ENCODE data around the gene CCDC89. TPM values are rescaled to one million over a fixed set of nuclear protein-coding genes. Genes with fewer than 3 reads are reported as not detected.
A peak's percentile ranks its signal among the peaks of the same experiment; 100 is the strongest.
"Not testable (repeated sequence)": the region's sequence is repeated elsewhere in the genome, so short reads cannot be mapped to it uniquely, and the experiment has no call there.

CCDC89 gene
- polyA plus RNA-seq, 3 donors = 0.09 to 1.9 (median 0.62) TPM

DNA sequence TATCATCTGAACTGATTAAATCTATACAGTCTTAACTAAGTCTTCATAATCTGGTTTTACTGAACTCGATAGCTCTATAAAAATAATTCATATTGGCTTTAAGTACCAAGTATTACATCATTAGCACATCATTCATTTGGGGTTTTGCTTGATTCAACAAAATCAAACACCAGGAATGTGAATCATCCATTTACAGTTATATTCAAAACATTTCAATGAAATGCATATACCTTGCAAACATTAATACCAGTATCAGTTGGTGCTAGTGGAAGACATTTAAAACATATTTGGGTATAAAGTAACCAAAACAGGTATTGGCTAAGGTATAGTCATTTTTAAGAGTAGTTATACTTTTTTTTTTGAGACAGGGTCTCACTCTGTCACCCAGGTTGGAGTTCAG is 12.2 kb upstream of the CCDC89 start:
- H3K27ac ChIP-seq (ENCODE audit: low read depth, low read length) = no peak overlapping the region
- 66 to 91% (median 84%) methylated on average over 1 of the region's 1 CpG for WGBS, 3 donors

DNA sequence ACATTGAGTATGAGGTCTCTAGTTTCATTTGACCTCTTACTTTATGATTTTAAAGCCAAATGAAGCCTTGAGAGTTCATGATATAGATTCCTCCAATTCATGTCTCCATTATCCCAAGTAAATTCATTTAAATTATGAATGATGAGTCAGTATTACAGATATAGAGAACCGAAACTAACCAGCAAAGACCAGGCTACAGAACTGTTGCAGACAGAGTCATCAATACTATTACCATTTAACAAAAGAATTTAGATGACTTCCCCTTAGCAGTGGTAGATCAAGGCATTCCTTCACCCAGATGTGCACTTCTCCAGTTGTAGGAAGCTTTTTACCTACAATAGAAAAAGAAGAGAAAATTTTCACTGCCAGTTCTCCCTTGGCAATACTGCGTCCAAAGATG is 11.8 kb upstream of the CCDC89 start:
- H3K27ac ChIP-seq (ENCODE audit: low read depth, low read length) = no peak overlapping the region
- WGBS, 3 donors = 88 to 92% (median 91%) methylated on average over 2 of the region's 2 CpGs

DNA sequence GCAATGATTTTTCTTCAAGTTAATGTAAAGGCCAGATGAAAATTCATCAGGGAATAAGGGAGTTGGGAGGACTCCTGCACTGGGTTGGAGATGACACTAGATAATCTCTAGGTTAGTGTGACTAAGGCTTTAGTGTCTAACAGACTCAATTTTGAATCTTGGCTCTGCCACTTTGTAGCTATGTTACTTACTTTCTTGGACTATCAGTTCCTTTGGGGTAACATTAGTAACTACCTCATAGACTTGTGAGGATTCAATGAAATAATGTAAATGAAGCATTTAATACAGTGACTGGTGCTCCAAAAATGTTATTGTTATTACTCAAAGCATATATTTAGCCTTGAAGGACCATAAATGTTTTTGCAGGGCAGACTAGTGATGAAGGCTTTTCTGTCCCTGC is 9.6 kb upstream of the CCDC89 start:
- H3K27ac ChIP-seq (ENCODE audit: low read depth, low read length) = no peak overlapping the region

DNA sequence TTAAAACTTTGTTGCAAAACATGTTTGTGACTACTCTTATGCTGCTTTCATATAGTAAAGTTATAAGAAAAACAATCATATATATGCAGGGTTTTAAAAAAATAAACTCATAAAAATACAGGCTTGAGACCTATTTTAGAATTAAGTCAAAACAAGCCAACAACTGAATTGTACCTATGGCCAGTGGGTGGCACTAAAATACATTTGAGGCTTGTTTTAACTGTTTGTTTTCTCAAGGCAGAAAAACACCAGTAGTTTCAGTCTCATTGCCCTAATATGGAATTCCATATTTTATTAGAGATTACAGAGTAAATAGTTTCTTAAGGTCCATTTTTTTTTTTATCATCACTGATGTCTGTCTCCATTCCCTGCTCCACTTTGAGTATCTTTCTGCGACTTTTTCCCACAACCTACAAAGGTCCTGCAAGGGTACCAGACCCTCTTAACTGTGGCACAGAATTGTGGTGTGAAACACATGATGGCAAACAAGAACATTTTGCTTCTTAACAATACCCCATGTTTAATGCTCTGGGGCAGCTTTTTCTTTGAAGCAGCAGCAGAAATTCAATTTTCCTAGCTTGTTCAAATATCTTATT is 8.5 kb upstream of the CCDC89 start:
- no peak overlapping the region for H3K27ac ChIP-seq (ENCODE audit: low read depth, low read length)
- whole genome bisulfite sequencing, 3 donors = 93 to 98% (median 97%) methylated on average over 1 of the region's 1 CpG

DNA sequence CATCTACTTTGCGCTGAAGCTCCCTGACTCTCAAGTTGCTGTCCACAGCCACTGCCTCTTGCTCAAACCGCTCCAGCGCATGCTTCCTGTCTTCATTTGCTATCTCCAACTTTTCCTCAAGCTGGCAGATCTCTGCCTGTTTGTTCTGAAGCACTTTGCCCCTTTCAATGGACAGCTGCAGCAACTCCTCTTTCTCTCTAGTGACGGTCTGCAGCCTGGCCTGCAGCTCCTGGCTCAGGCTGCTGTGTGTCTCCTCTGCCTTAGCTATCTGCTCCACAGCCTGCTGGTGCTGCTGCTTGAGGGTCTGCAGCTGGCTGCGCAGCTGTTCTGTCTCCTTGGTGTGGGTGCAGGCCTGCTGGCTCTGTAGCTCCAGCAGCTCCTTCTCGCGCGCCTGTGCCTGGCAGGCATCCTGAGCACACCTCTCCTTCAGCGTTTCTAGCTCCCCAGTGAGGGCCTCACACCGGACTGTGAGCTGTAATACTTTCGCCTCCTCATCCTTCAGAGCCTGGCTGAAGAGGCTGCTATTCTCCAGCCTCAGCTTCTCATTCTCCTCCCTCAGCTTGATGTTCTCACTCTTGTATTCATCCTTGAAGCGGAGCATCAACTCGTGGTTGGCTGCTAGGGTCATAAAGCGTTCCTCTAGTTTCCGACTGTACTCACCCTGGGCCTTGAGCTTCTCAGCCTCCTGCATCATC is 723 bp downstream of the CCDC89 start:
- 55 to 78% (median 57%) methylated on average over 15 of the region's 15 CpGs for WGBS, 3 donors
- H3K27ac ChIP-seq (ENCODE audit: low read depth, low read length) = no peak overlapping the region

DNA sequence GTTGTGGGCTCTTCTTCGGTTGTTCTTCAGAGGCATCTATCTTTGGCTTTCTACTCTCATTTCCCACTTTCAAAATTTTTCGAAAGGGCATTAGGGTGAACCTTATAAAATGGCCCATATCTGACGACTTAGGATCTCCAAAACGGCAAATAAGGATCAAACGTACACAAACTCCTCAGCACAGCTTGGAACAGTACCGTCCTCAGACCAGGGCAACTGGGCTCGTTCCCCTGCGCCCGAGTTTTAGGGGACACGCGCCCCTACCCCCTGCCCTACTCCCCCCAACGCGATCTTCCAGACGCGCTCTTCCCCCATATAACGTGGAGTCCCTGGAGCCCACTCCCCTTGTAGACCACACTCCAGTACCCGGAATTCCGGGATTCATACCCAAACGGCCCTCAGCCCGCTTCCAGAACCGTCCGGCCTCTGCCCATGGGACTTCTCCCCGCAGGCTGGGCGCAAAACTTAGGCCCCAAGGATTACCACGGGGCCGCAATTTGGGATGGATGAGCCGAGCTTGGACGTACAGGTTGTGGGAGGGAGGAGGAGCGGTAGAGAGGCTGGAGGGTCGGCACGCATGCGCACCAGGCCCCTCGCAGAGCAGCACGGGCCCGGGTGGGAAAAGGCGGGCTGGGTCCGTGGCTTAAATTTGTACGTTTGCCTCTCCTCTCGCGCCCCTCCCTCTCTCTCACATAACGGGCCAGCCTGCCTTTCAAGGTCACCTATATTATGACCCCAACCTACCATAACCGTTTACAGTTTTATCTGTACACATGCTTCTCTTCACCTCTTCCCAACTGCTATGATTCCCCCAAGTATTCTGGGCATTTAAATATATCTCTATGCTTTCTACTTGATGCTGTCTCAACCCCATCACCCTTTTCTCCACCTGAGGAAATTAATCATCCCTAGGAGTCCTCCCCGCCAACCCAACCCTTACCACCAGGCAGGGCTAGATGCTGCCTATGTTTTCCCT is 3.4 kb downstream of the CCDC89 start:
- no peak overlapping the region for H3K27ac ChIP-seq (ENCODE audit: low read depth, low read length)
- 20 to 30% (median 20%) methylated on average over 43 of the region's 43 CpGs for WGBS, 3 donors

DNA sequence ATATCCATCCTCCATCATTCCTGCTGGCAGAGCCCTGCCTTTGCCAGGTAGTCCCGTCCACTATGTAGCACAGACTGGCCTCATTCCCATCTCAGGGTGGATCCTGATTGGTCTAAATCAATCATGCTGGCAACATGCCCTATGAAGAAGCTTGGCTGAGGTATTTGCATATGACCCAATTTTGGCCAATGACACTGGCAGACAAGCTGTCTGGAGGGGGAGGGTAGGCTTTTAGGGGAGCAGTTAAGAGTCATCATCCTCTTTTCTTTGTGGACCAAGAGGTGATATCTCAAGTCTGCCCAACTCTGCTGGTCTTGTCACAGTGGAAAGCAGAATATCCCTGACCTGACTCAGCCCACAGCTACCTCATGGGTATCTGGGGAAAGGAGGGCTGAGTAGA is 5.1 kb downstream of the CCDC89 start:
- no peak overlapping the region for H3K27ac ChIP-seq (ENCODE audit: low read depth, low read length)
- 66 to 82% (median 68%) methylated on average over 1 of the region's 1 CpG for WGBS, 3 donors

DNA sequence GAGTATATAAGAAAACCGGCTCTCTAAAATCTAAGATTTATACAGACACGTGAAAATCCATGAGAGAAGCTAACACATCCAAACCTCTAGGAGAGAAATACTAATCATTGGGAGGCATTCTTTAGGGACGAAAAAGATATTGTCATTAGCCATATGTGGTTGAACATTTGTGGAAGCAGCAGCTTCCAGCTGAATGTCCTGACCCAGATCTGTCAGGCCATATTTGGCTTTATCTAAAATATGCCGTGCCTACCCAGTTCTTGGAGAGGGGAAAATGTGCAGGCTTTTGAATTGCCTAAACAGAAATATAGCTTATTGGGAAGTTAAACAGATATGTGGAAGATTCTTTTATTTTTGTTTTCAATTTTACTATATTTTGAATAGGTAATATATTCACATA is 6.4 kb downstream of the CCDC89 start:
- H3K27ac ChIP-seq (ENCODE audit: low read depth, low read length) = no peak overlapping the region
- 66 to 81% (median 73%) methylated on average over 4 of the region's 4 CpGs for WGBS, 3 donors

DNA sequence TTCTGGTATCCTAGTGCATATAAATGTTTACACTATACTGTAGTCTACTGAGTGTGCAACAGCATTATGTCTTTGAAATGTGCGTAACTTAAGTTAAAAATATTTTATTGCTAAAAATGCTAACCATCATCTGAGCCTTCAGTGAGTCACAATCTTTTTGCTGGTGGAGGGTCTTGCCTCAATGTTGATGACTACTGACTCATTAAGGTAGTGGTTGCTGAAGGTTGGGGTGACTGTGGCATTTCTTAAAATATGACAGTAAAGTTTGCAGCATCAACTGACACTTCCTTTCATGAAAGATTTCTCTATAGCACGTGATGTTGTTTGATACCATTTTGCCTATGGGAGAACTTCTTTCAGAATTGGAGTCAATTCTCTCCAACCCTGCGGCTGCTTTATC is 12.6 kb downstream of the CCDC89 start:
- WGBS, 3 donors = 86 to 91% (median 90%) methylated on average over 3 of the region's 3 CpGs
- H3K27ac ChIP-seq (ENCODE audit: low read depth, low read length) = no peak overlapping the region

DNA sequence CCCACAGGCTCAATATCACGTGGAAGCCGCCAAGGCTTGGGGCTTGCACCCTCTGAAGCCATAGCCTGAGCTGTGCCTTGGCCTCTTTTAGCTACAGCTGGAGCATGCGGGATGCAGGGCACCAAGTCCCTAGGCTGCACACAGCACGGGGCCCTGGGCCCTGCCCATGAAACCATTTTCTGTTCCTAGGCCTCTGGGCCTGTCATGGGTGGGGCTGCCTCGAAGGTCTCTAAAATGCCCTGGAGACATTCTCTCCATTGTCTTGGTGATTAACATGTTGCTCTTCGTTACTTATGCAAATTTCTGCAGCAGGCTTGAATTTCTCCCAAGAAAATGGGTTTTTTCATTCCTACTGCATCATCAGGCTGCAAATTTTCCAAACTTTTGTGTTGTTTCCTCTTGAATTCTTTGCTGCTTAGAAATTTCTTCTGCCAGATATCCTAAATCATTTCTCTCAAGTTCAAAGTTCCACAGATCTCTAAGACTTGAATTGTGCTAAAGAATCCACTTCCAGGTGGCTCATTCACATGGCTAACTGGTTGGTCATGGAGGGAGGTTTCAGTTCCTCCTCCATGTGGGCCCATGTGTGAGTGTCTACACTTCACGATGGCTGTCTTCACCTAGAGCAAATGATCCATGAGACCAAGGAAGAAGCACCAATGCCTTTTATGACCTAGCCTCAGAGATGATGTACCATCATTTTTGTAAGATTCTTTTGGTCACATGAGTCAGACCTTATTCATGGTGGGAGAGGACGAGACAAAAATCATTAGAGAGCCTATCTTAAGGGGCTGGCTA is 13.7 kb downstream of the CCDC89 start:
- 88 to 91% (median 89%) methylated on average over 8 of the region's 8 CpGs for WGBS, 3 donors
- H3K27ac ChIP-seq (ENCODE audit: low read depth, low read length) = no peak overlapping the region

DNA sequence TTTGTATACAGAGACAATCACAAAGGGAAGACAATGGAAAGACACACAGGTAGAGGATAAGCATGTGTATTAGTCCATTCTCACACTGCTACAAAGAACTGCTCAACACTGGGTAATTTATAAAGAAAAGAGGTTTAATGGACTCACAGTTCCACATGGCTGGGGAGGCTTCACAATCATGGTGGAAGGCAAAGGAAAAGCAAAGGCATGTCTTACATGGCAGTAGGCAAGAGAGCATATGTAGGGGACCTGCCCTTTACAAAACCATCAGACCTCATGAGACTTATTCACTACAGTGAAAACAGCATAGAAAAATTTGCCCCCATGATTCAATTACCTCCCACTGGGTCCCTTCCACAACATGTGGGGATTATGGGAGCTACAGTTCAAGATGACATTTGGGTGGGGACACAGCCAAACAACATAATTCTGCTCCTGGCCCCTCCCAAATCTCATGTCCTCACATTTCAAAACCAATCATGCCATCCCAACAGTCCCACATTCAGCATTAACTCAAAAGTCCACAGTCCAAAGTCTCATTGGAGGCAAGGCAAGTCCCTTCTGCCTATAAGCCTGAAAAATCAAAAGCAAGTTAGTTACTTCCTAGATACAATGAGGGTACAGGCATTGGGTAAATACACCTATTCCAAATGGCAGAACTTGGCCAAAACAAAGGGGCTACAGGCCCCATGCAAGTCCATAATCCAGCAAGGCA is 14.9 kb downstream of the CCDC89 start:
- H3K27ac ChIP-seq (ENCODE audit: low read depth, low read length) = not testable (repeated sequence)

DNA sequence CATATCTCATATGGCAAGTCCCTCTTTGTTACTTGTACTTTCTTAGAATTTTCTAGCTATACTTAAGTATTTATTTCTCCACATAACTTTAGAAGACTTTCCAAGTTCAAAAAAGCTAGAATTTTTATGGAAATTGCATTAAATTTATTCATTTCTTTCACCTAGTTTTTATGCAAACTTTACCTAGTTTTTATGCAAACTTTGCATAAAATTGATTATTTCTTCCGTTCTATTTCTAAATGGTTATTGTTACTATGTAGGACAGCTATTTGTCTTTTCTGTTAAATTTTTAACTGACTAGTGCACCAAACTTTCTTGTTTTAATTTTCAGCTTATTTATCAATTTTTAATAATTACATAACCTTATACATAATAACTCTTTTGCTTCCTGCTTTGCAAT is 17.8 kb downstream of the CCDC89 start:
- H3K27ac ChIP-seq (ENCODE audit: low read depth, low read length) = no peak overlapping the region
- WGBS, 3 donors = 83 to 93% (median 90%) methylated on average over 1 of the region's 1 CpG

DNA sequence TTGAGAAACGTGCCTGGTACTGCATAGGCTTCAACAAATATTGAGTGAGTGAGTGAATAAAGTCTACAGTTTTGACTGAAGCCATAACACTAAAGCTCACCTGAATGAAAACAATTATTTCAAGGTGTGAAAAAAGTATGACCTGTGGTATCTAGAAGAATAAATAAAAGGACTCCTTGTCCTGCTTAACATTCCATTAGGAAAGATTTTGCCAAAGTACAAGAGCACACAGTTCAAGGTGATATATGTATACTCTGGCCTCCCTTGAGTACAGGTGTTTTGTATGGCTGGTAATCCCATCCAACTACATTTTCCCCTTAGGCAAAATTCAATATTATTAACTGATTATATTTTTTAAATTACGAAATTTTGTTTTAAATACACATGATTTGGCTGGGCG is 19.3 kb downstream of the CCDC89 start:
- WGBS, 3 donors = 53 to 94% (median 84%) methylated on average over 3 of the region's 3 CpGs

DNA sequence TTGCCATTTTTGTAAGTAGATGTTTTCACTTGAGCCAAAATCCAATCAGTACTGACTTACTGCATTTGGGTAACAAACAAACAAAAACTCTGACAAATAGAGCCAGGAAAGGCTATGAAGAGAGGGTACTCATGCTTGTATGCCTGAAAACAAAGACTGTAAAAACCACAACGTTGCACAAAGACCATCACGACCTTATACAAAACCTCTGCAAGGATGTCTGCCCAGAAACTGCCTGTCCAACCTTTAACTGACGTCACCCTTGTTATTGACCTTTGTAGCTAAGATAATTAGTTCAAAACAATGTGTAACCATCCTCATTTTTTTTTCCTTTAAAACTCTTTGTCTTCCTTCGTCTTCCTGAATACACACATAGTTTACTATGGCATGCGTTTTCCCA is 20.3 kb downstream of the CCDC89 start:
- WGBS, 3 donors = 66 to 67% (median 67%) methylated on average over 5 of the region's 5 CpGs
- no peak overlapping the region for H3K27ac ChIP-seq (ENCODE audit: low read depth, low read length)

More for the DNA sequence above, 19.3 kb downstream of the CCDC89 start:
- H3K27ac ChIP-seq (ENCODE audit: low read depth, low read length) = no peak overlapping the region

DNA sequence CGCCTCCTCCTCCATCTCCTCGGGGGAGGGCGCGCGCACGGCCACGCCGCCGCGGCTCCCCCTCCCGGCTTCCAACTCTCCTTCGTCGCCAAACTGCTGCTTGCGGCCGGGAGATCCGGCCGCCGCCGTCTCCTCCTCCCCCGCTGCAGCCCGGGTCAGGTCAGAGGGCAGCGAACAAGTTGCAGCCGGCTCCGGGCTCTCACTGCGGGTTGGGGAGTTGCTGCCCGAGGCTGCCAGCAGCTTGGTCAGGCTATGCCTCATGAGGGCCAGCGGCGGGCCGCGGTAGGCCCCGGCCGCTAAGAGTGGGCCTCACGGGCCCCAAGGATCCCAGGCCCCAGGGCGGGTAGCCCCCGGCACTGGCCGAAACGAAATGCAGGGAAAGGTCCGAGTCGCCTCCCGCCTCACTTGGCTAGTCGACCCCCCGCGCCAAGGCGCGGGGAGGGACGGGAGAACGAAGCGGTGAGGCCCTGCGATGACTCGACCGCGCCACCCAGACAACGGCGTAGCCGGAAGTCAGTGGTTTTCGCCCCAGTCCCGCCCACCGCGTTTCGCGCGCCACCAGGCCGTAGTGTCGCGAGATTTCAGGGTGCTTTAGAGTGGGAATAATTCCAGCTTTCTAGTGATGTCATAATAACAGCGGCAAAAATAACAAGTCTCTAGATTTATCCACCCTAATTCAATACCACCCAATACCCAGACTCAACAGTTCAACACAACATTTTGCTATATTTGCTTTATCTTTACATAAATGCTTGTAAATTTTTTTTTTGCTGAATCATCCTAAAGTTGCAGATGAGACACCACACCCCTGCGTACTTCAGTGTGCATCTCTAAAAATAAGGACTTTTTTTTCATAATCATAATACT is 21.1 kb downstream of the CCDC89 start, which contains the start of gene CREBZF:
CREBZF (minus strand) TSS at position 515 of the 867 bp plus-strand sequence; CDS start at position 261, 254 bp downstream.
- peak within 1 kb of the TSS; percentile 90 for H3K27ac ChIP-seq (ENCODE audit: low read depth, low read length)
- WGBS, 3 donors = 0 to 1% (median 1%) methylated on average over 61 to 67 of the region's 67 CpGs

DNA sequence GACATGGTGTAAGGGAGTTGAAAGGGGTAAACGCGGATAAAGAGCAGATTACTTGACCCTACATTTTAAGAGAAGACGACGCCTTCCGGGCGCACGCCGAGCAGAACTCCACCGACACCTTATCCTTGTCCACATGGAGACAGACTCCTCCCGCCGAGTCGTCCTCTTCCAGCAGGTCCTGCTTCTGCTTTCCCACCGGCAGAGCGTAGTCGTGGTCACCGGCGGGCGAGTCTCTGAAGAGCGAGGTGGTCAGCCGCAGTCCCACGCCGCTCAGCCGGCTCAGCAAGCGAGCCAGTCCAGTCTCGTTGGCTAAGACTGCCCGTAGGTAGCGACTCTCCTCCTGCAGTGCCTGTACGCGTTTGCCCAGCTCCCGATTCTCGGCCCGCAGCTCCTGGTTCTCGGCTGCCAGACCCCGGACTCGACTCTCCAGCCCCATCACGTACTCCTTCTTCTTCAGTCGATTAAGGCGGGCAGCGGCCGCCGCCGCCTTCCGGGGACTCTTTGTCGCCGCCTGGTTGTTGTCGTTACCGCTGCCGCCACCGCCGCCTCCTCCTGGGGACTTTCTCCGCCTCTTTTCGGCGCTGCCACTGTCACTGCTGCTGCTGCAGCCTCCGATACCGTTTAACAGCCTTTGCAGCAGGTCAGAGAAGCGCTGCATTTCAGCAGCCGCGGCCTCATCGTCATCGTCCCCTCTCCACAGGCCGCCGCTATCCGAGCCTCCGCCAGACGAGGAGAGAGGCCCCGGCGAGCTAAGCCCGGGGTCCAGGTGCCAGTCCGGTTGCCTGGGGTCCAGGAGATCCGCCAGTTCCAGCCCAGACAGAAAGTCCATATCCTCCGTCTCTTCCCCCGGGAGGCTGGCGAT is 22.0 kb downstream of the CCDC89 start:
- 0% methylated on average over 68 to 73 of the region's 73 CpGs for WGBS, 3 donors
- H3K27ac ChIP-seq (ENCODE audit: low read depth, low read length) = peak overlapping the region; percentile 90

Data from adipose tissue (tissue), 3 donors.